Neural progenitor cell (in vitro differentiated cells): ENCODE measurements around the gene RAB6A. TPM values are rescaled to one million over a fixed set of nuclear protein-coding genes. Genes with fewer than 3 reads are reported as not detected.
A peak's percentile ranks its signal among the peaks of the same experiment; 100 is the strongest.

Experiments used
- DNase-seq: peaks from one replicate; pipeline ENCODE4 v3.0.0-alpha.2; 2016; ENCODE audit warnings: low spot score
- H2AFZ ChIP-seq: fragments of 200-600 bp; sonication (generic); replicated peaks from 2 replicates; pipeline ENCODE4 v1.6.1; 2016; ENCODE audit warnings: antibody characterized with exemption
- H3F3A ChIP-seq: fragments of 200-600 bp; sonication (generic); 2 replicates; pipeline ENCODE4 v1.6.1; 2016; ENCODE audit warnings: antibody characterized with exemption, low read depth
- H3K27ac ChIP-seq: fragments of 200-600 bp; sonication (generic); 2 replicates; pipeline ENCODE4 v1.5.1; 2016; ENCODE audit warnings: mild to moderate bottlenecking
- H3K27me3 ChIP-seq: fragments of 200-600 bp; sonication (generic); 2 replicates; pipeline ENCODE4 v1.6.1; 2016; ENCODE audit warnings: mild to moderate bottlenecking, moderate library complexity
- H3K36me3 ChIP-seq: fragments of 200-600 bp; sonication (generic); 2 replicates; pipeline ENCODE4 v1.5.1; 2016
- H3K4me1 ChIP-seq: fragments of 200-600 bp; sonication (generic); 2 replicates; pipeline ENCODE4 v1.6.1; 2016; ENCODE audit warnings: mixed run types
- H3K4me2 ChIP-seq: fragments of 200-600 bp; sonication (generic); 2 replicates; pipeline ENCODE4 v1.6.1; 2016
- H3K4me3 ChIP-seq: fragments of 200-600 bp; sonication (generic); 2 replicates; pipeline ENCODE4 v1.5.1; 2016
- H3K79me2 ChIP-seq: fragments of 200-600 bp; sonication (generic); 2 replicates; pipeline ENCODE4 v1.6.1; 2016; ENCODE audit warnings: low read depth
- H3K9ac ChIP-seq: fragments of 200-600 bp; sonication (generic); 2 replicates; pipeline ENCODE4 v1.6.1; 2016
- H3K9me3 ChIP-seq: fragments of 200-600 bp; sonication (generic); 2 replicates; pipeline ENCODE4 v1.5.1; 2016; ENCODE audit warnings: low read depth
- H4K20me1 ChIP-seq: fragments of 200-600 bp; sonication (generic); 2 replicates; pipeline ENCODE4 v1.6.1; 2016; ENCODE audit warnings: low read depth
- H3K27ac Mint-ChIP-seq: 3 replicates; pipeline ENCODE4 v1.8.0; 2021; ENCODE audit warnings: mixed read lengths
- H3K27me3 Mint-ChIP-seq: 2 replicates; pipeline ENCODE4 v1.8.0; 2022; ENCODE audit warnings: low read depth, mild to moderate bottlenecking, inconsistent platforms, moderate library complexity, mixed read lengths; ENCODE audit not compliant: insufficient read depth
- H3K36me3 Mint-ChIP-seq: 3 replicates; pipeline ENCODE4 v1.8.0; 2021; ENCODE audit warnings: mixed read lengths
- H3K4me1 Mint-ChIP-seq: 3 replicates; pipeline ENCODE4 v1.8.0; 2021; ENCODE audit warnings: mixed read lengths
- H3K4me3 Mint-ChIP-seq: 3 replicates; pipeline ENCODE4 v1.8.0; 2021; ENCODE audit warnings: mild to moderate bottlenecking, moderate library complexity, mixed read lengths
- H3K9me3 Mint-ChIP-seq: 3 replicates; pipeline ENCODE4 v1.8.0; 2020; ENCODE audit warnings: mixed read lengths
- CTCF ChIP-seq: fragments of 200-600 bp; sonication (generic); IDR thresholded peaks from 2 replicates; pipeline ENCODE4 v1.5.1; 2017; ENCODE audit warnings: antibody characterized with exemption, mild to moderate bottlenecking
- EZH2 ChIP-seq: fragments of 200-600 bp; sonication (generic); IDR thresholded peaks from 2 replicates; pipeline ENCODE4 v1.6.1; 2017; ENCODE audit warnings: antibody characterized with exemption, mild to moderate bottlenecking, moderate library complexity
- EZH2phosphoT487 ChIP-seq: fragments of 200-600 bp; sonication (generic); IDR thresholded peaks from 2 replicates; pipeline ENCODE4 v1.6.1; 2017; ENCODE audit warnings: antibody characterized with exemption
- total RNA-seq: library from RNA; depleted of rRNA; stranded (reverse); fragments of >200 nt; gene quantifications from 2 replicates; pipeline ENCODE4 v1.2.3, GENCODE V29; 2015; ENCODE audit warnings: low replicate concordance

Gene RAB6A
- total RNA-seq, 1 donor from 2014 or later: 54.7 TPM

GRCh38 chr11:73795925-73796632 is 35.2 kb upstream of the RAB6A start:
- DNase-seq: peak; percentile 26
- Histone ChIP-seq H3K9ac (no peak overlapping the region), H3K27me3 (no peaks in the 10 kb centered on the region), H2AFZ (no peak overlapping the region), H4K20me1 (no peaks in the 10 kb centered on the region), H3K4me3 (no peak overlapping the region), H3K79me2 (no peaks in the 10 kb centered on the region), H3K36me3 (no peaks in the 10 kb centered on the region), H3K9me3 (no peaks in the 10 kb centered on the region), H3K4me2 (no peak overlapping the region), H3K27ac (no peak overlapping the region), H3F3A (no peaks in the 10 kb centered on the region), H3K4me1 (no peaks in the 10 kb centered on the region)
- Mint-ChIP-seq H3K27ac (no peak overlapping the region), H3K27me3 (peaks cover 4% of the 10 kb centered on the region), H3K4me3 (no peak overlapping the region), H3K4me1 (no peaks in the 10 kb centered on the region), H3K9me3 (no peaks in the 10 kb centered on the region), H3K36me3 (peaks cover under 1% of the 10 kb centered on the region)
- TF ChIP-seq EZH2: no peak
- no peak for TF ChIP-seq CTCF
- no peak for TF ChIP-seq EZH2phosphoT487

- Histone ChIP-seq H3K4me3 (no peak overlapping the region), H3K36me3 (no peaks in the 10 kb centered on the region), H4K20me1 (no peaks in the 10 kb centered on the region), H3K9me3 (no peaks in the 10 kb centered on the region), H3K79me2 (peaks cover under 1% of the 10 kb centered on the region), H2AFZ (no peak overlapping the region), H3K27me3 (no peaks in the 10 kb centered on the region), H3F3A (peaks cover 10% of the 10 kb centered on the region), H3K4me1 (no peaks in the 10 kb centered on the region), H3K27ac (no peak overlapping the region), H3K9ac (peak overlapping the region; percentile 16), H3K4me2 (no peak overlapping the region)
- no peak overlapping the region for H3K27ac Mint-ChIP-seq
- no peak for TF ChIP-seq EZH2phosphoT487
- no peak overlapping the region for H3K4me3 Mint-ChIP-seq
- H3K27me3 Mint-ChIP-seq: peaks cover 4% of the 10 kb centered on the region
- H3K9me3 Mint-ChIP-seq: no peaks in the 10 kb centered on the region
- H3K36me3 Mint-ChIP-seq: peaks cover 1% of the 10 kb centered on the region
- peaks cover 8% of the 10 kb centered on the region for H3K4me1 Mint-ChIP-seq
- DNase-seq: no peak
These were observed 31.7 kb upstream of the RAB6A start for GRCh38 chr11:73792584-73792983.

GRCh38 chr11:73789279-73789670 is 28.4 kb upstream of the RAB6A start:
- Histone ChIP-seq H4K20me1 (no peaks in the 10 kb centered on the region), H3K4me3 (no peak overlapping the region), H3F3A (peaks cover 18% of the 10 kb centered on the region), H2AFZ (no peak overlapping the region), H3K79me2 (peaks cover 7% of the 10 kb centered on the region), H3K9ac (no peak overlapping the region), H3K27ac (no peak overlapping the region), H3K4me1 (peaks cover 6% of the 10 kb centered on the region), H3K9me3 (no peaks in the 10 kb centered on the region), H3K36me3 (no peaks in the 10 kb centered on the region), H3K27me3 (no peaks in the 10 kb centered on the region), H3K4me2 (no peak overlapping the region)
- Mint-ChIP-seq H3K36me3 (peaks cover 1% of the 10 kb centered on the region), H3K4me1 (peaks cover 11% of the 10 kb centered on the region), H3K9me3 (no peaks in the 10 kb centered on the region), H3K27ac (no peak overlapping the region), H3K4me3 (peak overlapping the region; percentile 40), H3K27me3 (peaks cover 4% of the 10 kb centered on the region)
- TF ChIP-seq EZH2phosphoT487 (no peak), CTCF (no peak), EZH2 (no peak)
- DNase-seq: no peak
